EH (cell line): ENCODE results near the gene METTL8.
"Not testable (repeated sequence)": the region's sequence is repeated elsewhere in the genome, so short reads cannot be mapped to it uniquely, and the experiment has no call there.

Experiments used
- DNase-seq: peaks from one replicate; pipeline ENCODE4 v3.0.0-alpha.2; 2015; ENCODE audit warnings: low read depth

Gene METTL8

DNA sequence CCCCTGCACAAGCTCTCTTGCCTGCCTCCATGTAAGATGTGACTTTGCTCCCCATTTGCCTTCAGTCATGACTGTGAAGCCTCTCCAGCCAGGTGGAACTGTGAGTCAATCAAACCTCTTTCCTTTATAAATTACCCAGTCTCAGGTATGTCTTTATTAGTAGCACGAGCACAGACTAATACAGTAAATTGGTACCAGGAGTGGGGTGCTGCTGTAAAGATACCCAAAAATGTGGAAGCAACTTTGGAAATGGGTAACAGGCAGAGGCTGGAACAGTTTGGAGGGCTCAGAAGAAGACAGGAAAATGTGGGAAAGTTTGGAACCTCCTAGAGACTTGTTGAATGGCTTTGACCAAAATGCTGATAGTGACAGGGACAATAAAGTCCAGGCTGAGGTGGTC is 122.2 kb downstream of the METTL8 start:
- DNase-seq: not testable (repeated sequence)

DNA sequence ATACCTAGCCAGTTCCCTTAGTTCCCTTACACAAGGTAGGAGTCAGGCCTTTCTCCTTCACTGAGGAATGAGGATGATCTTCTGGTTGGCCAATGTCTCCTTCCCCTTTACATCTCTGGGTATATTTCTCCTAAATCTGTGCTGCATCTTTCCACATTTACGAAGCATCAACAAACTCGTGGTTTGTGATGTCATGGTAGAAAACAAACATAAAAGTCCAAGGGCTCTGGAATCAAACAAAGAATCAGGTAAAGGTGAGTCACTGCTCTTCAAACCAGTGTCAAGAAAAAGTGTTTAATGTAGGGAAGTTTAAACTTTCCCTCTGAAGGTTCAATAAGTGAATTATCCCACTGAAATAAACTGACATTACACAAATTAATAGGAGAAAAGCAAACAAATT is 122.9 kb downstream of the METTL8 start:
- no peak for DNase-seq

DNA sequence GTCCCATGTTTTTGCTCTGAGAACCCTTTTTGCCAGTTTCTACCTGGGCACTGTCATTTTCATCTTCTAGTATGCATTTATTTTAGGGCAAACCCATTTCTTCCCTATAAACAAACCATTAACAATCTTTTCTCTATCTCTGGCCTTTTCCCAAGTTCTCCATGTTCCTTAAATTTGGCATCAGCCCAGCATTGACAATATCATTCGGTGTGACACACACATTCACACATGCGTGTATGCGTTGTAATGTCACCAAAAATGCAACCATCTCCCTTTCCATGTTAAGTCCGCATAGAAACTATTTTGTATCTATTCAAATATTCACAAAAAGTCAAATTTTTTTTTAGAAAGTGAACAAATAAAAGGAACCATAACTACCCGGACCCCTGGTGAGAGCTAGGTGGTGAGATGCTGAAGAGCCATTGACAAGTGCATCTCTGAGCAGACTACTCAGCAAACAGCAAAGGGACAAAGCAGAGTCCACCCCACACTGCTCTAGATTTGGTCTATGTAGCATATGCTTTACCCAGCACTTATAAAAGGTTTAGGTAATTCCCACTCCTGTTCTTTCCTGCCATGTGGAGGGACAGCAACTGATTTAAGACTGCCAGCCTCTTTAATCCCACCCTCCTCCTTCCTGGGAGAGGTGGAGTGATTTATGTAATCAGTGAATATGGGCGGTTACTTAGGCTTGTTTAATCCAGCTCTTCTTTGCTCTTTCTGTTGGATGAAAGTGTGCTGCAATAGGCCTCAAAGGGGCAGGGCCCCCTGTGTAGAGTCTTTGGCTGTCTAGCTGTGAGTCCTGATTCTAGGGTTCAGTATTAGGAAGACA is 124.1 kb downstream of the METTL8 start:
- no peak for DNase-seq

DNA sequence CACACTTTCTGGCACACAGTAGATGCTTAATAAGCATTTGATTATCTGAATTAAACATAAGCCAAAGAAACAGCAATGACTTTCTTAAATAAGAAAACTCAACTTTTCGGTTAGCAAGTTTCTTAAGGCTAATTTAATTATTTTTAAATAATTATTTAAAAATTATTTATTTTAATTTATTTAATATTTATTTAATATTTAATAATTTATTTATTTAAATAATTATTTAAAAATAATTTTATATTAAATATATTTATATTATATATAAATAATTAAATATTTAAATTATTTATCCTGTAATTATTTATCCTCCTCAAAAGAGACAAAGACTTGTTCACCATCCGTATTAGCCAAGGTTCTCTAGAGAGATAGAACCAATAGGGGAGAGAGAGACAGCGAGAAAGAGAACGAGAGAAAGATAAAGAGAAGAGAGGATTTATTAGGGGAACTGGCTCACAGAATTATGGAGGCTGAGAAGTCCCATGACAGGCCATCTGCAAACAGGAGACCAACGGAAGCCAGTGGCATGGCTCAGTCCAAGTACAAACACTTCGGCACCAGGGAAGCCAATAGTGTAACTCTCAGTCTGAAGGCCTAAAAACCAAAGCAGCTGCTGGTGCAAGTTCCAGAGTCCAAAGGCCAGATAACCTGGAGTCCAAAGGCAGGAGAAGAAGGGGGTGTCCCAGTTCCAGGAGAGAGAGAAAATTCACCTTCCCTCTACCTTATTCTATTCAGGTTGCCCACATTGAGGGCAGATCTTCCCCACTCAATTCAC is 125.3 kb downstream of the METTL8 start:
- no peak for DNase-seq

DNA sequence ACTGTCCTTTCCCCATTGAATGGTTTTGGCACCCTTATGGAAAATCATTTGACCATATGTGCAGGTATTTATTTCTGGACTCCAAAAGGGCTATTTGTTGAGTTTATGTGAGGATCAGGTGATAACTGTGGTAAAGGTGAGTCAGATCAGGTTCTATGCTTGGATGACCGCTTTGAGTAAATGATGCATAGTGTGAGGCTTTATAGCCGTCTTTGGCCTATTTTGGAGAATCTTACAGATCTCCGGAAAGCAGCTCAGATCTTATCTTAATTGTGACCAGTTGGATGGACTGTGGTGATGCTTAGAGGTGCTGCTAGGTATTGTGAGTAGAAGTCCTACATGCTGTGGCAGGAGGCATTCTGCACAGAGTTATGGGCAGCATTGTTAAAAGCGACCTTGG is 126.2 kb downstream of the METTL8 start:
- no peak for DNase-seq

DNA sequence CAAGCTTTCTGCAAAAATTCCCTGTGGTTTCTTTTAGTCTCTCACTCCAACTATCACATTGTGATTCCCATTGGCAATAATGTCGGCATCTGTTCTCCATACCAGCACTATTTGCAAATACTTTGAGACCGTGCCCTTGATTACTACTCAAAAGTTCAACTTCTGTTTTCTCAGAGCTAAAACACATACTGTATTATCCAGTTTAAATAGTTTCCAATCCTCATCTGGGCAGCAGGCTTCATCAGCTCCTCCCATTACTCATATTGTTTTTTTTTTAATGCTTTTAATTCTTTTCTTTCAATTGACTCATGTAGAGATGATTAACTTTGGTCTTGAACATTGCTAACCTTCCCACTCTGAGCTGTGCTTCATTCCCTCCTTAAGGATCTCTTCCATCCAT is 135.8 kb downstream of the METTL8 start:
- peak; percentile 85 for DNase-seq

DNA sequence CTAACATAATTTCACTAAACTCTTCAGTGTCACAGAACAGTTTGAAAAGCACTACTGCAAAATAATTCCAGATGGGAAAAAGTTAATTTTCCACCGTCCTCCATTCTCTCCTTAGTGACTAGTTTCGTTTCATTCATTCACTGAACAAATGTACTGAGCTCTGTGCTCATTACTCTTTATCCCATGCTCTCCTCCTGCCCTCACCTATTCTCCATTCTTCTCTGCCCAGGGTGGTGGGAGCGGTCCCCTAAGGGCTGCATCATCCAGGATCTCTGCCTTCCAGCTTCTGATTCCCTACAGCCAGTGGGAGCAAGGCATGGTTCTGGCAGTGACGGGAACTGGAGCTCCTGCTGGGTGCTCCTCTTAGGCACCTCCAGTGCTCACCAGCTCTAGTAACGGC is 139.2 kb downstream of the METTL8 start:
- no peak for DNase-seq

DNA sequence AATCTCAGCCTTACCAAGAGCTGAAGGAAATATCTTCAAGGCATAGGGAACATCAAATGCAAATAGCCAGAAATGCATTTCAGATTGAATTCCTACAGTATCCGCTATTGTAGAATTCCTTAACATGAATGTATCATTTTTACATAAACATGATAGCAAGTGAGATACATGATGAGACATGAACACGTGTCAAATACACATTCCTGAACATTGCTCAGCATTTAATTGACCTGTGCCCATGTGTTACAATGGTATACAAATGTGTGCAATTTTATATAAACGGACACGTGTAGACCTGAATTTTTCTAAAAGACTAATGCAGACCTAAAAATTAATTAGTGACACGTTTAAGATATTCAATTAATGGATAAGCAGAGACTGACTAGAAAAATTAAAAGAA is 140.1 kb downstream of the METTL8 start:
- DNase-seq: peak; percentile 7

DNA sequence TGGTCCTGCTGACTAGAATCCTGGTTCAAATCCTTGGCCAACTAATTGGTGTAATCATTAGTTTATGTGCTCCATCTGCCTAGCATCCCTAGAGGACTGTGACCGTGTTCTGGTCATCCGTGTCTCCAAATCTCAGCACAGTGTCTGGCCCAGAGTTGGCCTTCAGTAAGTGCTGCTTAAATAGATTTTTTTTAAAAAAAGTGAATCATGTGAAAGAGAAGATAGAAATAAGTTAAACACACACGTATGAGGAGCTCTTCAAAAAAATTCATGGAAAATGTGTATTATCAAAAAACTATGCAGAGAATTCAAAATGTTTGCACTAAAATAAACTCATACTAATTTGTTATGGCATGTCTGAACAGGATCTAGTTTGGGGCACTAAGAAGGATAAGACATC is 143.8 kb downstream of the METTL8 start:
- peak; percentile 65 for DNase-seq

DNA sequence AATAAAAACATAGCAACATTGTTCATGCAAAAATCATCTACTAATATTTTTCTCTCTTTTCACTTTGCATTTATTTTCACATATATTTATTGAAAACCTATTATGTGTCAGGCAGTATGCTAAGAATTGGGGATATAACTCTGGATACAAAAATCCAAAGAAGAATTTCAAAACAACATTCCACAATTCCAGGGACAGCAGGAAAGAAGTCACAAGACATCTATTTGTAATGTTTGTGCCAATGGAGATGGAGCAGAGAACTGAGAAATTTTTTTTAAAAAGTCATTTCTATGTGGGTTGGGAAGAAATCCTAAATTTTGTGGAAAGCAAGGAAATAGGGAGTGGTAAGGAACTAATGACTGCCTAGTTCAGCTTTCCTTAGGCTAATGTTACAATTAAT is 144.5 kb downstream of the METTL8 start:
- DNase-seq: peak; percentile 54

DNA sequence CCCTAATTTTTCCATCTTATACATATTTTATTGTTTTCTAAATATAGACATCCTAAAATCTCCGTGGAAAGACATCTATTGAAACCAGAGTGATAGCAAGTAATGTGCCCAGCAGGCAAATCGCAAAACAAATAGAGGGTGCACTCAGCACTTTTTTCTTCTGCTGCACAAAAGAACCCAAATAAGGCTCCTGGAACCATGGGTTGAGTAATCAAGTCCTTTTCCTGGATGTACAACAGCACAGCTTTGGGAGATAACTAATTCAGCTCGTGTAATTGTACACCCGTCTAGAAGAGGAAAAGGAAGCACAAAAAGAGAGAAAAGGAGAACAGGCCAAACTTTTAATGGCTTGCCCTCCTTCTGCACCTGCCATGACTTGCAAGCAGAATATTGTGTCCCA is 146.2 kb downstream of the METTL8 start:
- DNase-seq: peak; percentile 49

DNA sequence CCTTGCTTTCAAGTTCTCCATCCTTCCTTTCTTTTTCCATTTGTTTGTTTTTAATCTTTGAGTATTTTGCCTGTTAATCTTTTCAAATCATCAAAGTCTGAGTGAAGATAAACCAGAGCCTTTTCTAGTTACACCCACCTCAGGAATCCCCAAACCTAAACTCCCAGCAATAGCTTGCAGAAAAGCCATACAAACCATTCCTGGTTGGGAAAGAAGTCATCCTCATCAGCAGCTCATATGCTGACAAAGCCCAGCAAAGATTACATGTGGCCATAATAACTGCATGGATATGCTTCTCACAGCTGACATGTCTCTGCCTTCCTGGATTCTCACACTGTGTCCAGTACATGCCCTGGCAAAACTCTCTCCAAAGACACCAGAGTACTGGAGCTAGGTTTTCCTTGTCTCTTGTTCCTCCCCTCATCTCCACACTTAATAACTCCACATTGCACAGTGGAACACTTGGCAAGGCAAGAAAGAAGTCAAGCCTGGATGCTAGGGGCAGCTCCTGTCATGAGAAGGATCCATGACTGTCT is 146.7 kb downstream of the METTL8 start:
- peak; percentile 19 for DNase-seq

DNA sequence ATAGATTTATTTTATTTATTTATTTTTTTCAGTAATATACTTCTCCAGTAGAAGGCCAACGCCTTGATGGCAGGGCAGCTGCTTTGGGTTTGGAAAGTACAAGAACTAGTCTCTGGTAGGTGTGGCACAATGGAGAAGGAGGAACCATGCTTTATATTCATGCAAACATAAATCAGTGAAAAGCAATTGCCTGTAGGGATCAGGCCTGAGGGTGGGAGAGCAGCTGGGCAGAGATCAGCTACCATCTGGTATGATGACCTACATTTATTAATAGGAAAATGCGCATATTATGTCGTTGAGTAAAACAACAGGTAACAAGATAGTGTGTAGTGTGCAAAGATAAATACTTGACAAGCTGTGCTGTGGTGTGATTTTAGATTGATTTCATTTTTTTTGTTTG is 152.7 kb downstream of the METTL8 start:
- no peak for DNase-seq

DNA sequence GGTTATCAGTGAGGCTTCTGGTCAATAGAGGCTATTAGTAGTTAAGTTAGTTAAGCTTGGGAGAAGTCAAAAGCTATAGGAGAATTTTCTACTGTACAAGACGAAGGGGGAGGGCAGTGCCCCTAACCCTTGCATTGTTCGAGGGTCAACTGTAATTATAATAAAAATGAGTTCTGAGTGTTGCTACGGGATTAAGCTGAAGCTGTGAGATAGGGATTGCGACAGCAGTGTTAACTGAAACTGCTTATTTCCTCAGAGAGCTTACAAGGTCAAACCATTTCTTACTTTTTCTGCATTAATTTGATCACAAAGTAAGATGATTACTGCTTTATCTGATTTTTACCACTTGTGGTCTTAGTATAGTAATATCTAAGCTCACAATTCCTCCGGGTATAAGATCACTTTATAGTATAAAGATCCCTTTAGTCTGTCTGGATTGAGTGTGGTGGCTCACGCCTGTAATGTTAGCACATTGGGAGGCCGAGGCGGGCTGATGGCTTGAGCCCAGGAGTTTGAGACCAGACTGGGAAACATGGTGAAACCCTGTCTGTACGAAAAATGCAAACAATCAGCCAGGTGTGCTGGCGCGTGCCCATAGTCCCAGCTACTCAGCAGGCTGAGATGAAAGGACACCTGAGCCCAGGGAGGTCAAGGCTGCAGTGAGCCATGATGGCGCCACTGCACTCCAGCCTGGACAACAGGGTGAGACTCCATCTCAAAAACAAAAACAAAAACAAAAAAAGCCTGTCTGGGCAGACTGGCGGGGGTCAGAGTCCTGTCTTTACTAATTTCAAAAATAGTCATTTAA is 153.6 kb downstream of the METTL8 start:
- no peak for DNase-seq

DNA sequence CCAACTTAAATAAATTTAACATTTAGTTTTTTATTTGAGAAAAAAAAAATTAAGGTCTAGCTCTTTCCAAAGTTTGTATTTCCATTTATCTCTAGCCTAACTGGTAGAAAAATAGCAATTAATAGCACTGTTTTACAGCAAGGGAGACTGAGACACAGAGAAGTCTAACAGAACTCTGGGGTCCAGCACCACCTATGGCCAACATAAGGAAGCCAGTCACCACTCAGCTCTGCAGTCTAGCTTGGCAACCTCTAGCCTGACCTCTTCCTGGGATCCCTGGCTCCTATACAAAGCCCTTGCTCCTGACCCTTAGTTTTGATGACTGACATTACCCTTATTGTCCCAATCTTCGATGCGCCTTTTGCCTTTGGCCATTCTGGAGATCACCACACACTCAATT is 159.0 kb downstream of the METTL8 start:
- no peak for DNase-seq

DNA sequence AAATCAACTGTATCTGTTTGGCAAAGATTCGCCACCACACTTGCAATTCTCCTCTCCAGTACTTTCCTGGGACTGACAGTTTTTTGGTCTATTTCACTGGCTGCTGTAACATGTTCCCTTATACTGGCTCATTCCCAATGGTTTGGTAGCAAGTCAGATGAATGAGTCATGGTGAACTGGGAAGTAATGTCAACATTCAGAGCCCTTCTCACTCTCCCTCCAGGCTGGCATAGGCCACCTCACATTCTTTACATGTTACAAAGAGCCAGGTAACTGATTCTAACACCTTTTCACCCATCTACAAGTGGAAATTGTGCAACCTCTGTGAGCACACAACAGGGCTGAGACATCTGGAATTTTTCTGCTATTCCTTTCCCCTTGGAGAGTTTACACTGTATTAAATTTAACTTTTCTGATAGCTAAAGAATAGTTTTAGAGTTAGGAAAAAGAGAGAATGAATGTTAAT is 161.8 kb downstream of the METTL8 start:
- DNase-seq: peak; percentile 95

DNA sequence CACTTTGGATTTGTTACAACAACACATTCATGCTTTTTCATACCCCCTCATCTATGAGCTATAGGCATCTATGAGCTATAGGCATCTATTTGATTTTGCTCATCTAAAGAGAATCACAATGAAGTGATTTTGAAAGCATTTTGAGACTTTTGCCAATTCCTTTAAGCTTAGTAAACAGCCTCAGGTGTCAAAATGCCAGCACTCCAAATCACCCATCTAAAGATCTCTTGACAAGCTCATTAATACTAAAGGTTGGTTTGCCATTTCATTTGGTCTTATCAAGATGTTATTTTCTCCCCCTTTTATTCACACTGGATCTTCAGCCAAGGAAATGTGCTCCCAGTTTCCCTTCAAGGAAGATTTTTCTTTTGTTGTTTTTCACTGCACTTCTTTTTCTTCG is 162.4 kb downstream of the METTL8 start:
- no peak for DNase-seq

DNA sequence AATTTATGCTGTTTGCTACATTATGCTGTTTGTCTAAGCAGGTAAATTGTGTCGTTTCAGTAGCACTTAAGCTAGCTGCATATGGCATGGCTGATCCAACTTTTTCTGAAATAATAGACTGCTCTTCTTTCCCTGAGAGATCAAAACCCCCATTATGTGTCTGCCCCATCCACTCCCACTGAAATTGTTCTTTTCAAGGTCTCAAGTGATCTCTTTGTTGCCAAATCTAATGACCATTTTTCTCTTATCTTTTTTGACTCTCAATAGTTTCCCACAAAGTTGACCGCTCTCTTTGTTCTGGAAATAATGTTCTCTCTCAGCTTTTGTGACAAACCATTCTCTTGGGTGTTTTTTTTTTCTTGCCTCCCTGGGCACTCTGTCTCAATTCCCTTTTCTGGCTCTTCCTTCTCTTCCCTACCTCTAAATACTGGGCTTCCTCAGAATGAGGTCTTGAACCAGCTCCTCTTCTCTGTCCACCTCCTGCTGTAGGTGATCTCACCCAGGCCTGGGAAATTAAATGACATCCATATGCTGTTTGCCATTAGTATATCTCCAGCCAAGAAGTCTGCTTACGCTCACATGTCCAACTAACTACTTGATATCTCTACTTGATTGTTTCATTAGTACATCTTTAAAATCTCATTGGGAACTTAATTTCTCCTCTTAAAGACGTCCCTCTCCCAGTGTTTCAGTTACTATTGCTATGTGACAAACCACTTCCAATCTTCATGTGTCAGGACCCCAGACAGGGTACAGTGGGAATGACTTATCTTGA is 165.7 kb downstream of the METTL8 start:
- no peak for DNase-seq
